HG02623 (cell line): ENCODE measurements around the gene IBA57.
"Not testable (repeated sequence)": the region's sequence is repeated elsewhere in the genome, so short reads cannot be mapped to it uniquely, and the experiment has no call there.

Experiments
- ATAC-seq: cut with Tn5 transposase; IDR thresholded peaks from one replicate; pipeline ENCODE4 v1.9.1; 2021; ENCODE audit warnings: moderate library complexity; ENCODE audit not compliant: unreplicated experiment

Gene IBA57

DNA sequence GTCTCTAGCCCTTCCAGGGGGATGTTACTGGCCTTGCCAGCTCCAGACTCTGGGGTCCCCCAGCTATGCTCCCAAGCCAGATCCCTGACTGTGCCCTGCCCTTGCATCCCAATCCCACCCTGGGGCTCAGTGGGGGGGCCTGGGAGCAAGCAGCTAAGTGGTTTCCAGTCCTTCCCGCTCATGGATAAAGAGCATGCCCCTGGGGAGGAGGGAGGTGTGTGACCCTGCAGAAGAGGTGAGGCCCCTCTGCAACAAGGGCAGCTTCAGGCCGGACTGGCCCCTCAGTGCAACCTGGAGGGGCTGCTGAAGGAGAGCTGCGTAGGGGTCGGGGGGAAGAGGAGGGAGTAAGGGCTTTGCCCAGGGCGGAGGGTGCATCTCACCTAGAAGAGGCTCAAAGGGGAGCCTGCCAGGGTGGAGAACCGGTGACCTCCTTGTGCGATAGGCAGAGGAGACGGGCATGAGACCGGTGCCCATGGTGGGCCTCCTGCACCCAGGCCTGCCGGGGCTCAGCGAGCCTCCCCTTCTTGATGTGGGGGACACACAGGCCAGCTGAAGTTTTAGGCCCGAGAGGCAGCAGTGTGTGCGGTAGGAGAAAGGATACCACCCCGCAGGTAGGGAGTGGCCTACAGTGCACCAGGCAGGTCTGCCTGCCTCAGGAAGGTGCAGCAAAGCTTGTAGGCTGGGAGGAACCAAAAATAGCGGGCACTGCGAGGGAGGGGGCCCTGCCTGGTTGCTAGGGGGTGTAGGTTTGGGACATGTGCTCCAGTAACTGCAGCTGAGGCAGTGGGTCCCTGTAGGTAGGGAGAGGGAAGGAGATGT lies 45.3 kb downstream of the IBA57 start:
- ATAC-seq: no peak

DNA sequence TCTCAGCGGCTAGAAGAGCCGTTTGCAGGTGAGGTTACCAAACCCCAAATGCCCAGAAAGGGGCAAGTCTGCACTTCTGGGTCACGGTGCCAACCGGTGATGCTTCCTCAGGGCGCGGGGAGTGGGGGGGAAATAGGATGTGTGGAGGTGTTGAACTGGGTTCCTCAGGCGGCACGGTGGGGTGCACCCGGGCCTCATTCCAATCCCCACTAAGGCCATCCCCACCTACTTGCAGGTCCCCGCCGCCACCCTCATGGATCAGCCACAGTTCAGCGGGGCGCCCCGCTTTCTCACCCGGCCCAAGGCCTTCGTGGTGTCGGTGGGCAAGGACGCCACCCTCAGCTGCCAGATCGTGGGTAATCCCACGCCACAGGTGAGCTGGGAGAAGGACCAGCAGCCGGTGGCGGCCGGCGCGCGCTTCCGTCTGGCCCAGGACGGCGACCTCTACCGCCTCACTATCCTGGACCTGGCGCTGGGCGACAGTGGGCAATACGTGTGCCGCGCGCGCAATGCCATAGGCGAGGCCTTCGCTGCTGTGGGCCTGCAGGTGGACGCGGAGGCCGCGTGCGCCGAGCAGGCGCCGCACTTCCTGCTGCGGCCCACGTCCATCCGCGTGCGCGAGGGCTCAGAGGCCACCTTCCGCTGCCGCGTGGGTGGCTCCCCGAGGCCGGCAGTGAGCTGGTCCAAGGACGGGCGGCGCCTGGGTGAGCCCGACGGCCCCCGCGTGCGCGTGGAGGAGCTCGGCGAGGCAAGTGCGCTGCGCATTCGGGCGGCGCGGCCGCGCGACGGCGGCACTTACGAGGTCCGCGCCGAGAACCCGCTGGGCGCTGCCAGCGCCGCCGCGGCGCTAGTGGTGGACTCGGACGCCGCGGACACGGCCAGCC lies 46.2 kb downstream of the IBA57 start:
- ATAC-seq: no peak

DNA sequence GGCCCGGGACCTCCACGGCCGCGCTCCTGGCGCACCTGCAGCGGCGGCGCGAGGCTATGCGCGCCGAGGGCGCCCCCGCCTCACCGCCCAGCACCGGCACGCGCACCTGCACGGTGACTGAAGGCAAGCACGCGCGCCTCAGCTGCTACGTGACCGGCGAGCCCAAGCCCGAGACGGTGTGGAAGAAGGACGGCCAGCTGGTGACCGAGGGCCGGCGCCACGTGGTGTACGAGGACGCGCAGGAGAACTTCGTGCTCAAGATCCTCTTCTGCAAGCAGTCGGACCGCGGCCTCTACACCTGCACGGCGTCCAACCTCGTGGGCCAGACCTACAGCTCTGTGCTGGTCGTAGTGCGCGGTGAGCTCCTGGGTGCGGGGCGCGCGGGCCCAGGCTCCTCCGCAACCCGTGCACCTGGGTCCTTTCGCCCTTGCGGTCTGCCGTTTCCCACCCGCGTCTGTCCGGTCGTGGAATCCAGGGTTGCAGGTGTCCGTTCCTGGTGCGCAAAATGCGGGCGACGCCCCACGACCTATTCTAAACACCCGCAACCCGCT lies 46.9 kb downstream of the IBA57 start:
- ATAC-seq: no peak

DNA sequence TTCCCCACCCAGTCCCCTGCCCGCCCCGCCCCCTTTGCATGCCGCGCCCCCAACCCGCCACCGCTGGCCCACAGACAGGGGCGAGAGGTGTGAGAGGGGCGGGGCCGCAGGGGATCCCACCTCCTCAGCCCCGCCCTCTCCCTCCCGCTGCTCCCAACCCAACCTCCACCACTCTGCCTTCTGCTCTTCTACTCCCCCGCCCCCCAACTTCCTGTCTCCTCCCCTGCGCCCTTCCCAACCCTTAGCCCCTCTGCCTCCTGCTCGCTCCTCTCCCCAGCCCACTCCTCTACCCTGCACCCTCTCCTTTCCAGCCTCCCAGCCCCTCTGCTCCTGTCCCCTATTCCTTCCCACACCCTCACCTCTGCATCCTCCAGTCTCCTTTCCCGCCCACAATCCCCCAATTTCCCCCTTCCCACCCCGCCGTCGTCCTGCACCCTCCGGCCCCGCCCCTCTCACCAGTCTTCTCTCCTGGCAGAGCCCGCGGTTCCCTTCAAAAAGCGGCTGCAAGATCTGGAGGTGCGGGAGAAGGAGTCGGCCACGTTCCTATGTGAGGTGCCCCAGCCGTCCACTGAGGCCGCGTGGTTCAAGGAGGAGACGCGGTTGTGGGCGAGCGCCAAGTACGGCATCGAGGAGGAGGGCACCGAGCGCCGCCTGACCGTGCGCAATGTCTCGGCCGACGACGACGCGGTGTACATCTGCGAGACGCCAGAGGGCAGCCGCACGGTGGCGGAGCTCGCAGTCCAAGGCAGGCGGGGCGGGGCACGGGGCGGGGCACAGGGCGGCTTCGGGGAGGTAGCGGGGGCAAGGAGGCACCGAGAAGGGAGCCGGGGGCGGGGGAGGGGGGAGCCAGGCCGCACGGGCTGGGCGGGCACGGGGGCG lies 47.6 kb downstream of the IBA57 start:
- peak; percentile 82 for ATAC-seq

DNA sequence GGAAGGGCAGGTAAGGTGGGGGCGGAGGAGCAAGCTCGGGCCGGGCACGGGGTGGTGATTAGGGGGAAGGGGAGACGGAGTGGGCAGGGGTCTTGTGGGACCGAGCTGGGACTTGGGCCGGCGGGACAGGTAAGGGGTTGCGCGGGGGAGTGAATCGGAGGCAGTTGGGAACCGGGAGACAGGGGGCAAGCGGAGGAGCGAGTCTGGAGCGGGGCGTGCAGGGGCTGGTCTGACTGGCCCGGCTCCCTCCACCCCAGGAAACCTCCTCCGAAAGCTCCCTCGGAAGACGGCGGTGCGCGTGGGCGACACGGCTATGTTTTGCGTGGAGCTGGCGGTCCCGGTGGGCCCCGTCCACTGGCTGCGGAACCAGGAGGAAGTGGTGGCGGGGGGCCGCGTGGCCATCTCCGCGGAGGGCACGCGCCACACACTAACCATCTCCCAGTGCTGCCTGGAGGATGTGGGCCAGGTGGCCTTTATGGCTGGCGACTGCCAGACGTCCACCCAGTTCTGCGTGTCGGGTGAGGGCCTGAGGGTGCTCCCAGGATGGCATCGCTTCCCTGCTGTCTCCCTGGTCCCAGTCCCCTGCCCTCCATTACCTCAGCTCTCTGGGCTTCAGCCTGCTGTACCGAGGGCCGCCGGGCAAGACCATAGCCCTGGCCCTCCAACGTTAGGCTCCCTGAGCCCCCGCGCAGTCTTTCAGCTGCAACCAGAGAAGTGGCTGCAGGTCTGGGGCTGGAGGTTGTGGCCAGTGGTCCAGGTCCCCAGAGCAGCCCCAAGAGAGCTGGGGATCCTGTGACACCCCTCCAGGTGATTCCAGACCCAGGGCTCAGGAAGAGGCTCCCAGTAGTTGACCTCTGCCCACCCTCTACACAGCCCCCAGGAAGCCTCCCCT lies 48.6 kb downstream of the IBA57 start:
- ATAC-seq: no peak

DNA sequence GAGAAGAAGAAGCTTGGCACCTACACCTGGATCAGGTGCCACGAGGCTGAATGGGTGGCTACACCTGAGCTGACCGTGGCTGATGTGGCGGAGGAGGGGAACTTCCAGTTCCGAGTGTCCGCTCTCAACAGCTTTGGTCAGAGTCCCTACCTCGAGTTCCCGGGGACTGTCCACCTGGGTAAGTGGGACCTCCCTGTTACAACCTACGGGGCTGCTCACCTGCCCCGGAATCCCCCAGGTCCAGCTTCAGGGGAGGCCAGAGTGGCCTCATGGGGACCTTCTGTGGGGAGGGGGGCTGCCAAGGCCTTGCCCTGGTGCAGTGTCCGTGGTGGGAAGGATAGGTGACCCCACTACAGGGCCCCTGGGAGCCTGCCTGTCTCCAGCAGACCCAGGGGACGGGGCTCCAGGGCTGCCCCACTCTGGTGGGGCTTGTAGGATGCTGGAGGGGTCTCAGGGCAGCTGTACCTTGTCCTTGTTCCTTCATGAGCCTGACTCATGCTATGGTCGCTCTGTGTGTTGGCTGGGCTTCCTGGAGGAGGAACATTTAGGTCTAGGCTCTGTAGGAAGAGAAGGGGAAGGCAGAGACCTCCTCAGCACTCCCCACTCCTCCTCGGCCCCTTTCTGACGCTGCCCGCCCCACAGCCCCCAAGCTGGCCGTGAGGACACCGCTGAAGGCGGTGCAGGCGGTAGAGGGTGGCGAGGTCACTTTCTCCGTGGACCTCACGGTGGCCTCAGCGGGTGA lies 49.5 kb downstream of the IBA57 start:
- ATAC-seq: no peak

DNA sequence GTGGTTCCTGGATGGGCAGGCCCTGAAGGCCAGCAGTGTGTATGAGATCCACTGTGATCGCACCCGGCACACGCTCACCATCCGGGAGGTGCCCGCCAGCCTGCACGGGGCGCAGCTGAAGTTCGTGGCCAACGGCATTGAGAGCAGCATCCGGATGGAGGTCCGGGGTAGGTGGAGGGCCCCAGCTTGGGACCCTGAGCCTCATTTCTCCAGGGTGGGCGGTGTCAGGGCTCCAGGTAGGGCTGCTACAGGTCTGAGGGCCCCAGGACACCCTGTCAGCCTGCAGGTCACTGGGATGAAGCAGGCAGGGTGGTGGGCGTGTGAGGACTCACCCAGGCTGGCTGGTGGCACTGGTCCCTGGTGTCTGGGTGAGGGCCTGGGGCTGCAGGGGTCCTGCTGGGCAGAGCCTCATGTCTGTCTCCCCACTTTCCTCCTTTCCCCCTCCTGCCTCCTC lies 50.1 kb downstream of the IBA57 start:
- no peak for ATAC-seq

DNA sequence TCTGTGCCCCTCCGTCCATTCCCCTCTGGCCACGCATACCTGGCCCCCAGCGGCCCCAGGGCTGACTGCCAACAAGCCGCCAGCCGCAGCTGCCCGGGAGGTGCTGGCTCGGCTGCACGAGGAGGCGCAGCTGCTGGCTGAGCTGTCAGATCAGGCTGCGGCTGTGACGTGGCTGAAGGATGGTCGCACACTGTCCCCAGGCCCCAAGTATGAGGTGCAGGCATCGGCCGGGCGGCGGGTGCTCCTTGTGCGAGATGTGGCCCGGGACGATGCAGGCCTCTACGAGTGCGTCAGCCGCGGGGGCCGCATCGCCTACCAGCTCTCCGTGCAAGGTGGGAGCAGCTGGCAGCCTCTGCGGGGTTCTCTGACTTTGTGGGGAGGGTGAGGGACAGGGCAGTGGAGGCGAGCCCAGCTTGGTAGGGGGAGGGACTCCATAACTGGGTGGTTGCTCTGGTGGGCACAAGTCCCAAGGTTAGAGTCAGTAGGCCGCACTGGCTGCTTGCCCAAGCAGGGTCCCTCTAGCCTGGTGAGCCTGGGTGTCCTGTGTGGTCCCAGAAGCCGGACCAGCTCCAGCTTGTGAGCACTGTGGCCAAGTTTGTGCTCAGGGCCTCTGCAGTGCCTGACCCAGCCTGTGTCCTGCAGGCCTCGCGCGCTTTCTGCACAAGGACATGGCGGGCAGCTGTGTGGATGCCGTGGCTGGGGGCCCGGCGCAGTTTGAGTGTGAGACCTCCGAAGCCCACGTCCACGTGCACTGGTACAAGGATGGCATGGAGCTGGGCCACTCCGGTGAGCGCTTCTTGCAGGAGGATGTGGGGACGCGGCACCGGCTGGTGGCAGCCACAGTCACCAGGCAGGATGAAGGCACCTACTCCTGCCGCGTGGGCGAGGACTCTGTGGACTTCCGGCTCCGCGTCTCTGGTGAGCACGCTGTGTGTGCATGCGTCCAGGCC lies 51.0 kb downstream of the IBA57 start:
- no peak for ATAC-seq

DNA sequence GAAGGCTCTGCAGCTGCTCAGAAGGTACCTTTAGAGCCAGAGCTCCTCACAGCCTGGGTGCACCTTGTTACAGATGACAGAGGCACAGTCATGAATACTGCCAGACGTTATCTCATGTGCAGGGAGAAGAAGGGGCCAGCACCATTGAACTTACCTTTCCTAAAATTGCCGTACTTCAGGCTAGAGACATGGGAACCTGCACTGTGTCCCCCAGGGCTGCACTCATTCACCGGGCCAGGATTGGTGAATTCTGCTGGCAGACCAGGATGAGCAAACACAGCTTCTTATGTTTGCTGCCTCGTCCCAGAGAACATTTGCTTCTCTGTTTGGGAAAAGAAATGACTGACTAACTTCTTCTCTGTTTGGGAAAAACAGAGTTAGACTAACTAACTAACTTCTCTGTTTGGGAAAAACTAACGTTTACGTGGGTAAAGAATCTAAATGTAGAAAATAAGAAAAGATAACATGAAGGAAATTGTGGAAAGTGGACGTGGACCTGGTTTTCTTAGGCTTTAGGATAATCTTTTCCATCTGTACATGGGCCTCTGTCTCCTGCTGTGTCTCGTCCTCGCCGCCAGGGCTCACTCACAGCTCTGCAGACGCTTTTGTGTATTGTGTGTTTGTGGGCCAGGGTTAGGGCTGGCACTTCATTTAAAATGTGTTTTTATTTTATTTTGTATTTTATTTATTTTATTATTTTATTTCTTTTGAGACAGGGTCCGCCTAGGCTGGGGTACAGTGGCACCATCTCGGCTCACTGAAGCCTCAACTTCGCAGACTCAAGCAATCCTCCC lies 52.1 kb downstream of the IBA57 start:
- no peak for ATAC-seq

DNA sequence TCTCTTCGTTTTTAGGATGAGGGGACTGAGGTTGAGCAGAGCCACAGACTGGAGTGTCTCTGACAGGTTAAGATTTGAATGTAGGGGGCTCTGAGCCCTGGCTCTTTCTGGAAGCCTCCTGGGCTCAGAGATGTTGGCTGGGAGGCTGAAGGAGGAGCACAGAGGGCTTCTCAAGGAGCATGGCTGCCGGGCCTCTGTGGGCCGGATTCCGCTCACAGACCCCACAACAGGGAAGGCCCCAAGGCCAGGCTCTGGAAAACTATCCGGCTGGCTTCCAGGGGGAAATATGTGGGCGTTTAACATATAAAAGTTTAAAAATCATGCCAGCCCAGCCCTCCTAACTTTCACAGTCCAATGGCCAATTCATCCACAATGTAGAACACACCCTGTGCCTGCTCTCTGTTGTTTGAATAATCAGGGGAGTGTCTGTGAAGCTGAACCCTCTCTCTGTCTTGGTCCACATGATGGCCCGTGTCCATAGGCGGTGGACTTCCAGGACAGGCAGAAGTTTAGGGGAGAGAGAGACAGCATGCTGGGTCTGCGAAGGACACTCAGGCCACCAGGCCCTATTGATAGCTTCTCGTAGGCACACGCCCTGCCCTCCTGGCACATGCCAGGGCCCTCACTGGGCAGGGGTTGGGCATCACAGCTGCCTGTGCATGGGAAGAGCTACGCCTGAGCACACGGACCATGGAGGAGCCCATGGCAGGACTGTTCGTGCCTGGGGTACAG lies 53.1 kb downstream of the IBA57 start:
- no peak for ATAC-seq

DNA sequence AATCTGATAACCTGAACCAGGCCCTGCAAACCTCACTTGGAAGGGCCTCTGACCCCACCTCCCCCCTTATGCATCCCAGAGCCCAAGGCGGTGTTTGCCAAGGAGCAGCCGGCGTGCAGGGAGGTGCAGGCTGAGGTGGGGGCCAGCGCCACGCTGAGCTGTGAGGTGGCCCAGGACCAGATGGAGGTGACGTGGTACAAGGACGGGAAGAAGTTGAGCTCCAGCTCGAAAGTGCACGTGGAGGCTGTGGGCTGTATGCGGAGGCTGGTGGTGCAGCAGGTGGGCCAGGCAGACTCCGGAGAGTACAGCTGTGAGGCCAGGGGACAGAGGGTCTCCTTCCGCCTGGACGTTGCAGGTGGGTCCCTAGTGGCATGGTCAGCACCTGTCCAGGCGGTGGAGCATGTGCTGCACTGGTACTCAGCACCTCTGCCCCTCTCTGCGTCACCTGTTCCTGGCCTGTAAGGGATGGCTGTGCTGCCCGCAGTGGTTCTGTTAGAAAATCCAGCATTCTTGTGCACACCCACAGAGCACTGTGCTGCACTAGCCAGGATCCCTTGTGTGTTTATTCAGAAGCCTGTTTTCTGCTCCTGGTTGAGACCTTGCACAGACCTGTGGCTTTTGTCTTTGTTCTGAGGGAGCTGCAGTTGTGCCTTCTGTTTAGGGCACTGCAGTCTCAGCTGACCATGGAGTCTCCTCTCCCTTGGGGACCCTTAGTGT lies 53.8 kb downstream of the IBA57 start:
- ATAC-seq: no peak

DNA sequence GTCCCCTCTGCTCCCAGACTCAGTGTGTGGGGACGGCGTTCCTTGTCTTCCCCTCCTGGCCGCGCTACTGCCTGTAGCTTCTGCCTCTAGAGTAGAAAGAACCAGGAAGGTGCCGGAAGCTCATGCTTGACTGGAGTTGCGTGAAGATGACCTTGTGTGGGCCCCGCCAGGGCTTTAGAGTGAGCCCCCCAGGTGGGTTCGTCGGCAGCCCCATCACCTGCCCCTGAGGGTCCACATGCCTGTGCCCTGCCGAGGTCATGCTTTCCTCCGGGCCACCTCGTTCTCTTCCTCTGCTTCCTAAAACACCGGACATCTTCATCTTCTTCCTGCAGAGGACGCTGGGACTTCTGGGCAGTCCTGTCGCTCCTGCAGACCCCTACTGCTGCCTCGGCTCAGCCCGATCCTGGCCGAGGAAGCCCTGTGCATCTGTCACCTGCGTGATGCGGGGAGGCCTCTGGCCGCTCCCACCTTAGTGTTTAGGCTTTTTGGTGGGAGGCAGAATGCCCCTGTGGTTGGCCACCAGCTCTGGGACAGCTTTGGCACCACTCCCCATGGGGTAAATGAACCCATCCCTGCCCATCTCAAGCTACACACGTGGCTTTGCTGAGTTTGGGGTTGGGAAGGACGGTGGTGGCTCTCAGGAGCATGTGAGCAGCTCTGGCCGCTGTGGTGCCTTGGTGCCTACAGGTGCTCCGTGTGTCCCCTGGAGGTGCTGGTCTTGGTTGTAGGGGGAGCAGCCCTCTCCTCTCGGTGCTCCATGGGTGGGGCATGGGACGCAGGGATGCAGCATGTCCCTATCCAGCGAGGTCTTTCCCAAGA lies 54.6 kb downstream of the IBA57 start:
- no peak for ATAC-seq

DNA sequence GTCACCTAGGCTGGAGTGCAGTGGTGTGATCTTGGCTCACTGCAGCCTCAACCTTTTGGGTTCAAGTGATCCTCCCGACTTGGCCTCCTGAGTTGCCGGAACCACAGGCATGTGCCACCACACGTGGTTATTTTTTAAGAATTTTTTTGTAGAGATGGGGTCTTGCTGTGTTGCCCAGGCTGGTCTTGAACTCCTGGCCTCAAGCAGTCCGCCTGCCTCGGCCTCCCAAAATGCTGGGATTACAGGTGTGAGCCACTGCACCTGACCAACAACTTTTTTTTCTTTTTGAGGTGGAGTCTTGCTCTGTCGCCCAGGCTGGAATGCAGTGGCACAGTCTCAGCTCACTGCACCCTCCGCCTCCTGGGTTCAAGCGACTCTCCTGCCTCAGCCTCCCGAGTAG lies 55.5 kb downstream of the IBA57 start:
- ATAC-seq: not testable (repeated sequence)

DNA sequence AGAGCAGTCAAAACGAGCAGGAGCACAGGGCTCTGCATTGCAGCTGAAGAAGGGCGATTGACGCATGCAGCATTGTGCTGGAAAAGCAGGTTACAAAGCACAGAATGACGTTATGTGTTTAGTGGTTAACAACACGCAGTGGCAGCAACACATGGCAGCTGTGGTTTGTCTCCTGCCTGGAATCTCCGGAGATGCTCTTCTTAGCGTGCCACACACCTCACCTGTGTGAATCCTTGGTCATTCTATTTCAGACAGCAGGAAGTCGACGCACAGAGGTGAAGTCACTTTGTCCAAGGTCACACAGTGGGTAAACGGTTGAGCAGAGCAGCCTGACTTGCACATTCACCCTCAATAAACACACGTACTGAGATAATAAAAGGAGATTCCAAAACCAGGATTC lies 56.9 kb downstream of the IBA57 start:
- no peak for ATAC-seq
